Osteoblast (primary cell): ENCODE data around the gene AHCYL2. TPM values are rescaled to one million over a fixed set of nuclear protein-coding genes. Genes with fewer than 3 reads are reported as not detected.
A peak's percentile ranks its signal among the peaks of the same experiment; 100 is the strongest.
"Not testable (repeated sequence)": the region's sequence is repeated elsewhere in the genome, so short reads cannot be mapped to it uniquely, and the experiment has no call there.

Experiments
- DNase-seq: peaks from one replicate; pipeline ENCODE4 v3.0.0; 2011; ENCODE audit warnings: low spot score, mixed read lengths; ENCODE audit not compliant: insufficient read length; ENCODE audit errors: missing footprints
- H2AFZ ChIP-seq: 2 replicates; pipeline ENCODE4 v1.6.0; 2011; ENCODE audit warnings: mild to moderate bottlenecking, low read length
- H3K27ac ChIP-seq: 2 replicates; pipeline ENCODE4 v1.5.1; 2011; ENCODE audit warnings: mild to moderate bottlenecking, low read depth, low read length, moderate library complexity
- H3K27me3 ChIP-seq: 2 replicates; pipeline ENCODE4 v1.6.0; 2012; ENCODE audit warnings: mild to moderate bottlenecking, control low read depth, inconsistent platforms, low read length, moderate library complexity; ENCODE audit not compliant: insufficient read depth
- H3K36me3 ChIP-seq: 2 replicates; pipeline ENCODE4 v1.5.1; 2011; ENCODE audit warnings: mild to moderate bottlenecking, low read length, control low read depth, moderate library complexity; ENCODE audit not compliant: insufficient read depth
- H3K4me1 ChIP-seq: 2 replicates; pipeline ENCODE4 v1.5.1; 2011; ENCODE audit warnings: mild to moderate bottlenecking, low read length, control low read depth, moderate library complexity; ENCODE audit not compliant: insufficient read depth
- H3K4me2 ChIP-seq: 2 replicates; pipeline ENCODE4 v1.6.0; 2011; ENCODE audit warnings: mild to moderate bottlenecking, low read length; ENCODE audit not compliant: insufficient read depth
- H3K4me3 ChIP-seq: fragments of 200-600 bp; sonication (generic); 3 replicates; pipeline ENCODE4 v1.5.1; 2012; ENCODE audit warnings: mild to moderate bottlenecking, low read length, inconsistent platforms; ENCODE audit not compliant: insufficient read depth
- H3K79me2 ChIP-seq: 2 replicates; pipeline ENCODE4 v1.6.0; 2012; ENCODE audit warnings: mild to moderate bottlenecking, low read length, control low read depth, inconsistent platforms; ENCODE audit not compliant: insufficient read depth
- H3K9me3 ChIP-seq: 2 replicates; pipeline ENCODE4 v1.5.1; 2011; ENCODE audit warnings: low read depth, low read length, control low read depth
- H4K20me1 ChIP-seq: 2 replicates; pipeline ENCODE4 v1.6.0; 2012; ENCODE audit warnings: mild to moderate bottlenecking, low read length, control low read depth; ENCODE audit not compliant: insufficient read depth
- total RNA-seq: library from RNA; depleted of rRNA; stranded (reverse); fragments of >200 nt; gene quantifications from 2 replicates; pipeline ENCODE4 v1.2.3, GENCODE V29; 2012
- TF ChIP-seq, protein P1 (sequence below): IDR thresholded peaks from 2 replicates; pipeline ENCODE4 v1.5.1; 2011; ENCODE audit warnings: mild to moderate bottlenecking, low read depth, low read length, moderate library complexity; ENCODE audit errors: extremely low read depth

Gene AHCYL2
- total RNA-seq, 1 donor: 10.1 TPM

DNA sequence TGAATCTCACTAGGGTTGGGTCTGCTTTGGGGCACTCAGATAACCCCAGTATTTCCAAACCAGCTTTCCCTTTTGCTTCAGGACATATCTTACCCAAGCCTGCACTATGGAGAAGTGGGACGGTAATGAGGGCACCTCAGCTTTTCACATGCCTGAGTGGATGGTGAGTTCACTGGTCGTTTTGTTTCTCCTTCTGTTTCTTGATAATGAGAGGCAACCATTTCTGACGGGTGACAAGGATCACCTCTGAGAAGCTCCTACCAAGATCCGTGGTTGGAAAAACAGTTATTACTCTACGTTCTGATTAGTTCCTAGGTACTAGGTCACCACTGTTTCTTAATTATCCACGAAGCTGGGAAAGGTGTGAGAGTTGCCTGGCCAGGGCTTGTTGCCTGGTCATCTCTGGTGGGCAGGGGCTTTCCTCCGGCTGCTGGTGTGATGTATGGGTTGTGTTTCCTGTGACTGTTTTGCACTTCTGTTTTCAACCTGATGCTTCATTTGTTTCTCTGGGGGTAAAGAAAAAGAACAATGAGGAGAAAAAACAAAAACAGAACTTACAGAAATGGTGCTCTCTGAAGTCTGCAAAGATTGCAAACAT is 143.7 kb downstream of the AHCYL2 start:
- H3K27ac ChIP-seq: no peak overlapping the region
- H3K4me3 ChIP-seq: peak overlapping the region; percentile 57
- no peaks in the 10 kb centered on the region for H3K36me3 ChIP-seq
- H3K4me2 ChIP-seq: peak overlapping the region; percentile 81
- H3K9me3 ChIP-seq: no peaks in the 10 kb centered on the region
- H3K4me1 ChIP-seq: peaks cover 9% of the 10 kb centered on the region
- no peaks in the 10 kb centered on the region for H3K27me3 ChIP-seq
- H2AFZ ChIP-seq: no peak overlapping the region
- no peaks in the 10 kb centered on the region for H4K20me1 ChIP-seq
- DNase-seq: no peak
- TF ChIP-seq, protein P1, sequence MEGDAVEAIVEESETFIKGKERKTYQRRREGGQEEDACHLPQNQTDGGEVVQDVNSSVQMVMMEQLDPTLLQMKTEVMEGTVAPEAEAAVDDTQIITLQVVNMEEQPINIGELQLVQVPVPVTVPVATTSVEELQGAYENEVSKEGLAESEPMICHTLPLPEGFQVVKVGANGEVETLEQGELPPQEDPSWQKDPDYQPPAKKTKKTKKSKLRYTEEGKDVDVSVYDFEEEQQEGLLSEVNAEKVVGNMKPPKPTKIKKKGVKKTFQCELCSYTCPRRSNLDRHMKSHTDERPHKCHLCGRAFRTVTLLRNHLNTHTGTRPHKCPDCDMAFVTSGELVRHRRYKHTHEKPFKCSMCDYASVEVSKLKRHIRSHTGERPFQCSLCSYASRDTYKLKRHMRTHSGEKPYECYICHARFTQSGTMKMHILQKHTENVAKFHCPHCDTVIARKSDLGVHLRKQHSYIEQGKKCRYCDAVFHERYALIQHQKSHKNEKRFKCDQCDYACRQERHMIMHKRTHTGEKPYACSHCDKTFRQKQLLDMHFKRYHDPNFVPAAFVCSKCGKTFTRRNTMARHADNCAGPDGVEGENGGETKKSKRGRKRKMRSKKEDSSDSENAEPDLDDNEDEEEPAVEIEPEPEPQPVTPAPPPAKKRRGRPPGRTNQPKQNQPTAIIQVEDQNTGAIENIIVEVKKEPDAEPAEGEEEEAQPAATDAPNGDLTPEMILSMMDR: no peak
- no peaks in the 10 kb centered on the region for H3K79me2 ChIP-seq

DNA sequence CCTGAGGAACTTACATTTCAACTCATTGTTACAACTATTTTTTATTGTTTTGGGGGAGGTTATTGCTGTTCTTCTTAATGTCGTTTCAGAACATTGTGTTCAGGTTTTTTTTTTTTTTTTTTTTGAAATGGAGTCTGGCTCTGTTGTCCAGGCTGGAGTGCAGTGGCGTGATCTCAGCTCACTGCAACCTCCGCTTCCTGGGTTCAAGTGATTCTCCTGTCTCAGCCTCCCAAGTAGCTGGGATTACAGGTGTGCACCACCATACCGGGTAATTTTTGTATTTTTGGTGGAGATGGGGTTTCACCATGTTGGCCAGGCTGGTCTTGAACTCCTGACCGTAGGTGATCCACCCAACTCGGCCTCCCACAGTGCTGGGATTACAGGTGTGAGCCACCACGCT is 144.6 kb downstream of the AHCYL2 start:
- not testable (repeated sequence) for H2AFZ ChIP-seq, H3K4me3 ChIP-seq, H3K4me1 ChIP-seq, H3K27me3 ChIP-seq, H4K20me1 ChIP-seq, H3K27ac ChIP-seq, H3K4me2 ChIP-seq, DNase-seq, H3K79me2 ChIP-seq, H3K36me3 ChIP-seq, H3K9me3 ChIP-seq

DNA sequence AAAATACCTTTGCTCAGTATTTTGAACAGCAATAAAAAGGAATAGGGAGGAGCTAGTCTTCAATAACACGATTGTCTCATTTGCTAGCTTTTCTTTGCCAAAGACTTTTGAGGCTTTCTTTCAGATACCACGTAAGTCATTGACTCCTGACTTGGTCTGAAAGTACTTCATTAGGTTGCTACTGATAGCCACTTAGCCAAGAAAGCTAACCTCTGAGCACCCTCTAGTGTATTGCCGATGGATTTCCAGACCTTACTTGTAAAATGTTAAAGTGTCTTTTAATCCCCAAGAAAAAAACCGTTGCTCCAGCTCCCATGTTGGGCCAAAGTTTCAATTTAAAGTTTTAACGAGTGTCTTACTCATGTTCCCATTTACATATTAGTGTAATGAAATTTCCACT is 146.0 kb downstream of the AHCYL2 start:
- DNase-seq: peak; percentile 23
- no peak overlapping the region for H3K4me3 ChIP-seq
- H3K36me3 ChIP-seq: no peaks in the 10 kb centered on the region

DNA sequence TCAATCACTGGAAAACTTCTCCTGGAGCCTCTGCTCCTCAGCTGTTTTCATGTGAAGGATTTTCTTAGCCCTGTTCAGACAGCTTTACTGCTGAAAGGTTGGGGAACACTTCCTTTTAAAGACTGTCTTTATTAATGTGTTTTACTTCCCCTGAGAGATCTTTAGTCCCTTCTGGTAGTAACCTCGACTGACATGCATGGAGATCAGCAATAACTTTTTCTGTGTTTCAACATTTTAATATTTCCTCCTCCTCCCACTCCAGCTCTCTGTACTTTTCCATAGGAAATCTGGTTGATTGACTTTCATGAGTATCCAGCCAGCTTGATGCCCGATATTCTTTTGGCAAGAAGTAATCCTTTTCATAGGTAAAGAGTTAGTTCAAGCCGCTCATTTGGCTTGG is 146.7 kb downstream of the AHCYL2 start:
- DNase-seq: no peak
- Histone ChIP-seq H3K4me1 (peaks cover 9% of the 10 kb centered on the region), H3K79me2 (no peaks in the 10 kb centered on the region), H3K9me3 (no peaks in the 10 kb centered on the region), H3K27ac (no peak overlapping the region), H4K20me1 (no peaks in the 10 kb centered on the region), H3K4me2 (no peak overlapping the region), H3K4me3 (no peak overlapping the region), H2AFZ (no peak overlapping the region), H3K36me3 (no peaks in the 10 kb centered on the region), H3K27me3 (no peaks in the 10 kb centered on the region)
- TF ChIP-seq, protein P1: no peak

More for the DNA sequence above, 146.0 kb downstream of the AHCYL2 start:
- Histone ChIP-seq H3K4me2 (no peak overlapping the region), H3K79me2 (no peaks in the 10 kb centered on the region), H4K20me1 (no peaks in the 10 kb centered on the region), H3K27me3 (no peaks in the 10 kb centered on the region), H2AFZ (no peak overlapping the region), H3K27ac (no peak overlapping the region), H3K4me1 (peaks cover 9% of the 10 kb centered on the region), H3K9me3 (no peaks in the 10 kb centered on the region)
- TF ChIP-seq, protein P1: no peak
